Suprapubic skin (tissue), 3 donors: ENCODE data around the gene TANK.

Experiments
- POLR2A ChIP-seq, 2 donors: fragments of 450-650 bp; IDR thresholded peaks; one replicate each; pipeline ENCODE4 v1.6.1; 2017; ENCODE audit warnings: antibody characterized with exemption in 2 of 2, mild to moderate bottlenecking in 2 of 2, moderate library complexity in 2 of 2
- TF ChIP-seq, protein P1 (sequence below), 2 donors: fragments of 200-600 bp in 1 of 2; fragments of 450-650 bp in 1 of 2; sonication (generic) in 1 of 2; IDR thresholded peaks; one replicate each; pipeline ENCODE4 v1.5.1; 2016 to 2019; ENCODE audit warnings: antibody characterized with exemption in 2 of 2, mild to moderate bottlenecking in 1 of 2, moderate library complexity in 1 of 2

GRCh38 chr2:161164161-161164560 lies 3.9 kb downstream of the TANK start:
- TF ChIP-seq POLR2A (IDR thresholded peaks at IDR 0.05) = no peak
- TF ChIP-seq, protein P1, sequence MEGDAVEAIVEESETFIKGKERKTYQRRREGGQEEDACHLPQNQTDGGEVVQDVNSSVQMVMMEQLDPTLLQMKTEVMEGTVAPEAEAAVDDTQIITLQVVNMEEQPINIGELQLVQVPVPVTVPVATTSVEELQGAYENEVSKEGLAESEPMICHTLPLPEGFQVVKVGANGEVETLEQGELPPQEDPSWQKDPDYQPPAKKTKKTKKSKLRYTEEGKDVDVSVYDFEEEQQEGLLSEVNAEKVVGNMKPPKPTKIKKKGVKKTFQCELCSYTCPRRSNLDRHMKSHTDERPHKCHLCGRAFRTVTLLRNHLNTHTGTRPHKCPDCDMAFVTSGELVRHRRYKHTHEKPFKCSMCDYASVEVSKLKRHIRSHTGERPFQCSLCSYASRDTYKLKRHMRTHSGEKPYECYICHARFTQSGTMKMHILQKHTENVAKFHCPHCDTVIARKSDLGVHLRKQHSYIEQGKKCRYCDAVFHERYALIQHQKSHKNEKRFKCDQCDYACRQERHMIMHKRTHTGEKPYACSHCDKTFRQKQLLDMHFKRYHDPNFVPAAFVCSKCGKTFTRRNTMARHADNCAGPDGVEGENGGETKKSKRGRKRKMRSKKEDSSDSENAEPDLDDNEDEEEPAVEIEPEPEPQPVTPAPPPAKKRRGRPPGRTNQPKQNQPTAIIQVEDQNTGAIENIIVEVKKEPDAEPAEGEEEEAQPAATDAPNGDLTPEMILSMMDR (IDR thresholded peaks at IDR 0.05) = no peak
